Liver (tissue), 3 donors: ENCODE measurements around the gene GJA5.

ENCODE experiments used
- ATF3 ChIP-seq: IDR thresholded peaks from 2 replicates; pipeline ENCODE4 v1.6.1; 2016; ENCODE audit warnings: antibody characterized with exemption
- CTCF ChIP-seq: fragments of 150-350 bp; IDR thresholded peaks from 2 replicates; pipeline ENCODE4 v1.5.1; 2017; ENCODE audit warnings: improper control_type of control experiment, low read depth, low read length; ENCODE audit not compliant: missing input control
- EGR1 ChIP-seq, 2 donors: IDR thresholded peaks; 2 replicates each; pipeline ENCODE4 v1.6.1; 2016 to 2018; ENCODE audit warnings: antibody characterized with exemption in 2 of 2, low read depth in 2 of 2
- FOXA2 ChIP-seq: IDR thresholded peaks from 2 replicates; pipeline ENCODE4 v1.6.1; 2016; ENCODE audit warnings: antibody characterized with exemption
- GABPA ChIP-seq, 2 donors: IDR thresholded peaks in 1 of 2; conservative IDR thresholded peaks in 1 of 2; 2 replicates each; pipeline ENCODE4 v1.6.1; 2016; ENCODE audit warnings: antibody characterized with exemption in 2 of 2, mild to moderate bottlenecking in 1 of 2, moderate library complexity in 1 of 2
- MAX ChIP-seq: IDR thresholded peaks from 2 replicates; pipeline ENCODE4 v1.6.1; 2016; ENCODE audit warnings: antibody characterized with exemption
- RAD21 ChIP-seq, 2 donors: IDR thresholded peaks; 2 replicates each; pipeline ENCODE4 v1.6.1; 2016; ENCODE audit warnings: antibody characterized with exemption in 2 of 2, mild to moderate bottlenecking in 2 of 2
- REST ChIP-seq: IDR thresholded peaks from 2 replicates; pipeline ENCODE4 v1.6.1; 2016; ENCODE audit warnings: antibody characterized with exemption, mild to moderate bottlenecking
- SP1 ChIP-seq: IDR thresholded peaks from 2 replicates; pipeline ENCODE4 v1.6.1; 2018; ENCODE audit warnings: antibody characterized with exemption, mild to moderate bottlenecking
- ZBTB33 ChIP-seq: IDR thresholded peaks from 2 replicates; pipeline ENCODE4 v1.6.1; 2016; ENCODE audit warnings: antibody characterized with exemption
- donor health status: healthy.
- donor health status: healthy.

- TF ChIP-seq MAX = no peak
- no peak for TF ChIP-seq REST
- TF ChIP-seq CTCF = no peak
- no peak for TF ChIP-seq ATF3
- no peak for TF ChIP-seq SP1
- no peak for TF ChIP-seq EGR1 (IDR thresholded peaks at IDR 0.05; ENCODE audit: low read depth in 2 of 2)
- no peak for TF ChIP-seq FOXA2
- no peak for TF ChIP-seq GABPA (IDR thresholded peaks at IDR 0.05 in 1 of 2, conservative IDR thresholded peaks at IDR 0.05 in 1 of 2)
- no peak for TF ChIP-seq ZBTB33
- no peak for TF ChIP-seq RAD21 (IDR thresholded peaks at IDR 0.05)
Observed at GRCh38 chr1:147800804-147801203, 40.4 kb upstream of the GJA5 start.
